Coronary artery (tissue), 2 donors: ENCODE results near the gene PELI2.

Experiments
- DNase-seq: peaks from one replicate; pipeline ENCODE4 v3.0.0-alpha.2; 2017; ENCODE audit warnings: low spot score
- H3K27ac ChIP-seq, 2 donors: fragments of 200-600 bp; sonication (generic); one replicate each; pipeline ENCODE4 v1.5.1; 2016 to 2019
- H3K4me3 ChIP-seq: fragments of 200-600 bp; sonication (generic); 2 replicates; pipeline ENCODE4 v1.5.1; 2016; ENCODE audit warnings: mild to moderate bottlenecking, moderate library complexity
- CTCF ChIP-seq: fragments of 200-600 bp; sonication (generic); IDR thresholded peaks from one replicate; pipeline ENCODE4 v1.5.1; 2019; ENCODE audit warnings: antibody characterized with exemption

Gene PELI2

GRCh38 chr14:56313789-56314188 is 195.6 kb downstream of the PELI2 start:
- H3K27ac ChIP-seq: no peak overlapping the region
- no peak overlapping the region for H3K4me3 ChIP-seq
- DNase-seq: no peak
- TF ChIP-seq CTCF: no peak

- no peak overlapping the region for H3K27ac ChIP-seq
- TF ChIP-seq CTCF: no peak
- H3K4me3 ChIP-seq: no peak overlapping the region
- no peak for DNase-seq
These were observed 200.3 kb downstream of the PELI2 start for GRCh38 chr14:56318393-56319115.

GRCh38 chr14:56321861-56322260 is 203.7 kb downstream of the PELI2 start:
- Histone ChIP-seq H3K27ac (no peak overlapping the region), H3K4me3 (no peak overlapping the region)
- TF ChIP-seq CTCF: no peak
- no peak for DNase-seq

GRCh38 chr14:56322531-56322930 is 204.3 kb downstream of the PELI2 start:
- H3K27ac ChIP-seq: no peak overlapping the region
- no peak for DNase-seq
- no peak for TF ChIP-seq CTCF
- no peak overlapping the region for H3K4me3 ChIP-seq

- Histone ChIP-seq H3K4me3 (no peak overlapping the region), H3K27ac (no peak overlapping the region)
- TF ChIP-seq CTCF: no peak
- DNase-seq: no peak
These were observed 206.2 kb downstream of the PELI2 start for GRCh38 chr14:56324454-56324853.

- Histone ChIP-seq H3K4me3 (no peak overlapping the region), H3K27ac (no peak overlapping the region)
- DNase-seq: no peak
- no peak for TF ChIP-seq CTCF
These were observed 206.9 kb downstream of the PELI2 start for GRCh38 chr14:56324856-56325699.

GRCh38 chr14:56328021-56328420 is 209.8 kb downstream of the PELI2 start:
- no peak for TF ChIP-seq CTCF
- no peak overlapping the region for H3K4me3 ChIP-seq
- H3K27ac ChIP-seq: no peak overlapping the region
- DNase-seq: no peak
